Suprapubic skin (tissue), 3 donors: ENCODE results near the gene USP2.

ENCODE experiments used
- POLR2AphosphoS5 ChIP-seq, 3 donors: sonication (generic); formaldehyde crosslinking; IDR thresholded peaks; one replicate each; pipeline ENCODE4 v1.6.1; 2017; ENCODE audit warnings: antibody characterized with exemption in 3 of 3
- TF ChIP-seq, protein P1 (sequence below), 2 donors: fragments of 200-600 bp in 1 of 2; fragments of 450-650 bp in 1 of 2; sonication (generic) in 1 of 2; IDR thresholded peaks; one replicate each; pipeline ENCODE4 v1.5.1; 2016 to 2019; ENCODE audit warnings: antibody characterized with exemption in 2 of 2, mild to moderate bottlenecking in 1 of 2, moderate library complexity in 1 of 2

GRCh38 chr11:119403021-119403420, 21.5 kb upstream of the USP2 start:
- TF ChIP-seq, protein P1, sequence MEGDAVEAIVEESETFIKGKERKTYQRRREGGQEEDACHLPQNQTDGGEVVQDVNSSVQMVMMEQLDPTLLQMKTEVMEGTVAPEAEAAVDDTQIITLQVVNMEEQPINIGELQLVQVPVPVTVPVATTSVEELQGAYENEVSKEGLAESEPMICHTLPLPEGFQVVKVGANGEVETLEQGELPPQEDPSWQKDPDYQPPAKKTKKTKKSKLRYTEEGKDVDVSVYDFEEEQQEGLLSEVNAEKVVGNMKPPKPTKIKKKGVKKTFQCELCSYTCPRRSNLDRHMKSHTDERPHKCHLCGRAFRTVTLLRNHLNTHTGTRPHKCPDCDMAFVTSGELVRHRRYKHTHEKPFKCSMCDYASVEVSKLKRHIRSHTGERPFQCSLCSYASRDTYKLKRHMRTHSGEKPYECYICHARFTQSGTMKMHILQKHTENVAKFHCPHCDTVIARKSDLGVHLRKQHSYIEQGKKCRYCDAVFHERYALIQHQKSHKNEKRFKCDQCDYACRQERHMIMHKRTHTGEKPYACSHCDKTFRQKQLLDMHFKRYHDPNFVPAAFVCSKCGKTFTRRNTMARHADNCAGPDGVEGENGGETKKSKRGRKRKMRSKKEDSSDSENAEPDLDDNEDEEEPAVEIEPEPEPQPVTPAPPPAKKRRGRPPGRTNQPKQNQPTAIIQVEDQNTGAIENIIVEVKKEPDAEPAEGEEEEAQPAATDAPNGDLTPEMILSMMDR (IDR thresholded peaks at IDR 0.05): no peak
- TF ChIP-seq POLR2AphosphoS5 (IDR thresholded peaks at IDR 0.05): no peak
